ENCODE results near the gene CDKAL1.
"Not testable (repeated sequence)": the region's sequence is repeated elsewhere in the genome, so short reads cannot be mapped to it uniquely, and the experiment has no call there.

The CDKAL1 gene

GRCh38 chr6:20644667-20645370, 110.6 kb downstream of the CDKAL1 start:
- no peak for DNase-seq

GRCh38 chr6:20645572-20645971, 111.3 kb downstream of the CDKAL1 start:
- DNase-seq: not testable (repeated sequence)

- no peak for DNase-seq
These were observed 113.3 kb downstream of the CDKAL1 start for GRCh38 chr6:20647585-20647984.

GRCh38 chr6:20649696-20650470, 115.6 kb downstream of the CDKAL1 start:
- not testable (repeated sequence) for DNase-seq

- no peak for DNase-seq
These were observed 118.2 kb downstream of the CDKAL1 start for GRCh38 chr6:20652299-20653084.

GRCh38 chr6:20653085-20653479, 118.8 kb downstream of the CDKAL1 start:
- DNase-seq: no peak

GRCh38 chr6:20655317-20655716, 121.1 kb downstream of the CDKAL1 start:
- no peak for DNase-seq

GRCh38 chr6:20657274-20657800, 123.1 kb downstream of the CDKAL1 start:
- DNase-seq: no peak

- no peak for DNase-seq
These were observed 123.8 kb downstream of the CDKAL1 start for GRCh38 chr6:20658053-20658452.

- no peak for DNase-seq
These were observed 124.3 kb downstream of the CDKAL1 start for GRCh38 chr6:20658516-20658915.

GRCh38 chr6:20660534-20660933, 126.3 kb downstream of the CDKAL1 start:
- DNase-seq: no peak

- DNase-seq: no peak
These were observed 127.5 kb downstream of the CDKAL1 start for GRCh38 chr6:20661721-20662120.

GRCh38 chr6:20664250-20664649, 130.0 kb downstream of the CDKAL1 start:
- no peak for DNase-seq

GRCh38 chr6:20665290-20665689, 131.0 kb downstream of the CDKAL1 start:
- no peak for DNase-seq

GRCh38 chr6:20669571-20670314, 135.5 kb downstream of the CDKAL1 start:
- DNase-seq: no peak

- DNase-seq: no peak
These were observed 136.5 kb downstream of the CDKAL1 start for GRCh38 chr6:20670750-20671149.

- no peak for DNase-seq
These were observed 137.8 kb downstream of the CDKAL1 start for GRCh38 chr6:20672038-20672437.

- no peak for DNase-seq
These were observed 139.2 kb downstream of the CDKAL1 start for GRCh38 chr6:20673458-20673857.

GRCh38 chr6:20674664-20675063, 140.4 kb downstream of the CDKAL1 start:
- no peak for DNase-seq

- no peak for DNase-seq
These were observed 144.6 kb downstream of the CDKAL1 start for GRCh38 chr6:20678831-20679352.

GRCh38 chr6:20680697-20681165, 146.5 kb downstream of the CDKAL1 start:
- DNase-seq: no peak

- no peak for DNase-seq
These were observed 147.0 kb downstream of the CDKAL1 start for GRCh38 chr6:20681243-20681684.
